ENCODE results near the gene PEF1.
"Not testable (repeated sequence)": the region's sequence is repeated elsewhere in the genome, so short reads cannot be mapped to it uniquely, and the experiment has no call there.

PEF1 gene

DNA sequence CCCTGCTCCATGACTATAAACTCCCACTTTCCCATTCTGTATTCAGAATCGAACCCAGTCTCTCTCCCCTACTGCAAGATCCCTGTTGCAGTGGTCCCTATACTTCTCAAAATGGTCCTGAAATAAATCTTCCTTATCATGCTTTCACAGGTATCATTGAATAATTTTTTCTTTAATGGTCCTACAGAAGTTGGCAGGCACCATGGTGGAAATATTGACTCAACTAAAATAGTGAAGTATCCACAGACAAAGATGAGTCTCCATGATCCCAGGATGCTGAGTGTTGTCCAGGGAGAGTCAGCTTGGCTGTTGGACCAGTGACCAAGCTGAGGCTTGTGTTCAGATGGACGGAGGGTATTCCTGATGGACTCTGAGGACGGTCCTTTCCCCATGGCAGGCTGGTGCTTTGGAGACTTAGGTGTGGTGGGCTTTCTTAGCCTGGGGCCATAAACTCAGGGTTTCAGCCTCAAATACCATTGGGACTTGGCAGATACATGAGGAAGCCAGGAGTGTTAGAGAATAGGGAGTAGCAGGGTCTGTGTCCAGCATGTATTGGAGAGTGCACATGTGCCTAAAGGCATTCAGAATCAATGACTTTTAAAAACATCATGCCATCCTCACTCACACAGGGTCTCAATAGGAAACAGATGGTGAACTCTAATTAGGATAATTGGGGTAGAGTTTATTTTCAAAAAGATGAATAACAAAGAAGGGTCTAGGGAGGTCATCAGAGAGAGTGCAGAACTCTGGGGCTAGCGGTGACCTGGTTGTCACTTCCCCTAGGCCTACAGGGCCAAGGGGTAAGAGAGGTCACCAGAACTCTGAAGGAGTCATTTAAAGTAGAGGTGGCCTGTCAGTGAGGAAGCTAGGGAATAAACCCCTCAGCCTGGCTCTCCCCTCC is 48.6 kb downstream of the PEF1 start:
- Histone ChIP-seq H3K27me3 (ENCODE audit: insufficient read depth, low read length) (peaks cover 4% of the 10 kb centered on the region), H3K36me3 (ENCODE audit: insufficient read depth, low read depth, low read length) (no peaks in the 10 kb centered on the region), H3K9me3 (ENCODE audit: insufficient read depth, low read depth, low read length) (no peaks in the 10 kb centered on the region), H3K4me3 (ENCODE audit: low read length) (no peak overlapping the region), H3K4me1 (ENCODE audit: insufficient read depth, low read length) (no peaks in the 10 kb centered on the region), H3K9ac (ENCODE audit: low read depth, low read length) (no peak overlapping the region), H3K27ac (ENCODE audit: low read length) (no peak overlapping the region)

- Histone ChIP-seq H3K27me3 (ENCODE audit: insufficient read depth, low read length) (peaks cover 14% of the 10 kb centered on the region), H3K9me3 (ENCODE audit: insufficient read depth, low read depth, low read length) (no peaks in the 10 kb centered on the region), H3K36me3 (ENCODE audit: insufficient read depth, low read depth, low read length) (no peaks in the 10 kb centered on the region), H3K27ac (ENCODE audit: low read length) (no peak overlapping the region), H3K4me3 (ENCODE audit: low read length) (no peak overlapping the region), H3K4me1 (ENCODE audit: insufficient read depth, low read length) (no peaks in the 10 kb centered on the region), H3K9ac (ENCODE audit: low read depth, low read length) (no peak overlapping the region)
These were observed 50.7 kb downstream of the PEF1 start for GRCh38 chr1:31593770-31594632.

DNA sequence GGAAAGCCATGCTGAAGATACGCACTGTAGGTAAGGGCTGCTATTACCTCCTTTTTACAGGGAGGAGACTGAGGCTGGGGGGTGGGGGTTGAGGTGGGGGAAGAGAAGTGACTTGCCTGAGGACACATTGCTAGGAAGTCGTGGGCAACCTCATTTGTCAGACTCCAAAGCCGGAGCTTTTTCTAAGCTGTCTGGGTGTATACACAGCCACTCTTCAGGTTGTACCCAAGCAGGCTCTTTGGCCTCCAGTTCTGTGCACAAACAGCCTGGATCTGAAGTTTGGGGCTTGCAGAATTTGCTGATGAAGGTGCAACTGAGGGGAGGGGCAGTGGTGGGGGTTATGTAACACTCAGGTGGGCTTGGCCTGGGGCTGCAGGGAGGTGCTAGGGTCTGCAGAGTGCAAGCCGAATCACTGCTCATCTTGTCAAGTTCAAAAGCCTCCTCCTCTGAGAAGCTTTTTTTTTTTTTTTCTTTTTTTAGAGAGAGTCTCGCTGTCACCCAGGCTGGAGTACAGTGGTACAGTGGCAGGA is 51.5 kb downstream of the PEF1 start:
- Histone ChIP-seq H3K27me3 (ENCODE audit: insufficient read depth, low read length) (peaks cover 22% of the 10 kb centered on the region), H3K9ac (ENCODE audit: low read depth, low read length) (no peak overlapping the region), H3K9me3 (ENCODE audit: insufficient read depth, low read depth, low read length) (no peaks in the 10 kb centered on the region), H3K36me3 (ENCODE audit: insufficient read depth, low read depth, low read length) (no peaks in the 10 kb centered on the region), H3K4me3 (ENCODE audit: low read length) (no peak overlapping the region), H3K4me1 (ENCODE audit: insufficient read depth, low read length) (no peaks in the 10 kb centered on the region; the same call in 1 of the 2 replicates), H3K27ac (ENCODE audit: low read length) (no peak overlapping the region)

- H3K36me3 ChIP-seq (ENCODE audit: insufficient read depth, low read depth, low read length): no peaks in the 10 kb centered on the region
- no peaks in the 10 kb centered on the region; the same call in 1 of the 2 replicates for H3K4me1 ChIP-seq (ENCODE audit: insufficient read depth, low read length)
- H3K27me3 ChIP-seq (ENCODE audit: insufficient read depth, low read length): peaks cover 27% of the 10 kb centered on the region
- no peak overlapping the region for H3K4me3 ChIP-seq (ENCODE audit: low read length)
- H3K9me3 ChIP-seq (ENCODE audit: insufficient read depth, low read depth, low read length): no peaks in the 10 kb centered on the region
- no peak overlapping the region for H3K9ac ChIP-seq (ENCODE audit: low read depth, low read length)
- H3K27ac ChIP-seq (ENCODE audit: low read length): no peak overlapping the region
These were observed 52.5 kb downstream of the PEF1 start for GRCh38 chr1:31592132-31592531.

DNA sequence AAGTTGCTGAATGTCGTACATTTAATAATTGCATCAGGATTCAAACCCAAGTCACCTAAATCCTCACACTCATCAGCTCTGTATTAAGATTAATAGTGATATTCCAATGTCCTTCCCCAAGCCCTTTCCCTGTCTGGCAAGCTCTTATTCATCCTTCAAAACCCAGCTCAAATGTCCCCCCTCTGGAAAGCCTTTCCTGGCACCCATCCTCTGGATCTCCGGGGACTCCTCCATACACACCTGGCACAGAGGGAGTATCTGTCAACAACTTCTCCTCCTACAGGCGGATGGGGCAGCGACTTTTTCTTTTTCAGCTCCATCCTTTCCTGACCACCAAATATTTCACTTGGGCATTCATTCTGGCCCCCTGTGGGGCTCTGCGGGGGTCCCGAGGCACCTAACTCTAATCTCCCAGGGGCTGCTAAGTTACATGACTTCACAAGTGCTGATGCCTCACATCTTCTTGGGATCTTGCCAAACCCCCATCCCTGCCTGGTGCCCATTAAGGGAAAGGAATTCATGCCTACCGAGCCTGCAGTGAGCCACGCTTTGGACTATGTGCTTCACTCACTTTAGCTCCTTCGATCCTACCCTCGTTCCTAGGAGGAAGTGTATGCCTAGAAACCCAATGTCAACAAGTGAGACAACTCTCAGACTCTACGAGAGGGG is 53.1 kb downstream of the PEF1 start:
- H3K4me3 ChIP-seq (ENCODE audit: low read length): no peak overlapping the region
- H3K4me1 ChIP-seq (ENCODE audit: insufficient read depth, low read length): no peaks in the 10 kb centered on the region; the same call in 1 of the 2 replicates
- no peaks in the 10 kb centered on the region for H3K36me3 ChIP-seq (ENCODE audit: insufficient read depth, low read depth, low read length)
- no peak overlapping the region for H3K27ac ChIP-seq (ENCODE audit: low read length)
- no peaks in the 10 kb centered on the region for H3K9me3 ChIP-seq (ENCODE audit: insufficient read depth, low read depth, low read length)
- no peak overlapping the region for H3K9ac ChIP-seq (ENCODE audit: low read depth, low read length)
- H3K27me3 ChIP-seq (ENCODE audit: insufficient read depth, low read length): peaks cover 27% of the 10 kb centered on the region

DNA sequence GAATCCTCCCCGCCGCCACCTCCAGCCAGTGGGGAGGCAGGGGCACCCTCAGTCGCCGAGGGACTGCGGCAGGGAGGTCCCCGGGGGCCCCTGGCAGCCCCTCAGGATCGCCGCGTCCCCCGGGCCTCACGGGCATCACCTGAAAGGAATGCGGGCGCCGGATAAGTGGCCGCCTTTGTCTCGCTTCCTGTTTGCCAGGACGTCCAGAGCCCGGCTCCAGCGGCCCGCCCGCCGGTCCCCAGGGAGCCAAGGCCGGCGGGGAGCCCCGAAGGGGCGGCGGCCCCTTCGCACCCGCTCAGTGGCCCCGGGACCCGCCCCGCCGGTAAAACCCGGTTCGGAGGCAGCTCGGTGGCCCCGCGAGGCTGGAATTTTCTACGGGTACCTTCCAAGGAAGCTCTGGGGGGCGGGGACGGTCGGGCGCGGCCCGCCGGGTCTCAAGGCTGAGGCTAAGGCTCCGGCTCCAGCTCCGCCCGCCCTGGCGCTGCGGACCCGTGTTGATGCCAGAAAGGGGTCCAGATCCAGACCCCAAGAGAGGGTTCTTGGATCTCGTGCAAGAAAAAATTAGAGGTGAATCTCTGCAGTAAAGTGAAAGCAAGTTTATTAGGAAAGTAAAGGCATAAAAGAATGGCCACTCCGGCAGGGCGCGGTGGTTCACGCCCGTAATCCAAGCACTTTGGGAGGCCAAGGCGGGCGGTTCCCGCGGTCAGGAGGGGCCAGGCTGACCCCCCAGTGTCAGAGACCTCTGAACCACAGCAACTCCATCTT is 55.7 kb downstream of the PEF1 start:
- Histone ChIP-seq H3K4me1 (ENCODE audit: insufficient read depth, low read length) (no peaks in the 10 kb centered on the region; the same call in 1 of the 2 replicates), H3K9ac (ENCODE audit: low read depth, low read length) (peak overlapping the region; percentile 45; the same call in 1 of the 2 replicates), H3K36me3 (ENCODE audit: insufficient read depth, low read depth, low read length) (no peaks in the 10 kb centered on the region), H3K9me3 (ENCODE audit: insufficient read depth, low read depth, low read length) (no peaks in the 10 kb centered on the region), H3K4me3 (ENCODE audit: low read length) (peak overlapping the region; percentile 58; the same call in 1 of the 2 replicates), H3K27ac (ENCODE audit: low read length) (no peak overlapping the region), H3K27me3 (ENCODE audit: insufficient read depth, low read length) (peaks cover 27% of the 10 kb centered on the region)

GRCh38 chr1:31587720-31588423 is 56.8 kb downstream of the PEF1 start:
- no peaks in the 10 kb centered on the region for H3K36me3 ChIP-seq (ENCODE audit: insufficient read depth, low read depth, low read length)
- H3K9ac ChIP-seq (ENCODE audit: low read depth, low read length): no peak overlapping the region; the same call in 1 of the 2 replicates
- H3K9me3 ChIP-seq (ENCODE audit: insufficient read depth, low read depth, low read length): no peaks in the 10 kb centered on the region
- H3K27me3 ChIP-seq (ENCODE audit: insufficient read depth, low read length): peaks cover 27% of the 10 kb centered on the region
- H3K4me3 ChIP-seq (ENCODE audit: low read length): no peak overlapping the region
- H3K4me1 ChIP-seq (ENCODE audit: insufficient read depth, low read length): peaks cover 2% of the 10 kb centered on the region; the same call in 1 of the 2 replicates
- no peak overlapping the region for H3K27ac ChIP-seq (ENCODE audit: low read length)

DNA sequence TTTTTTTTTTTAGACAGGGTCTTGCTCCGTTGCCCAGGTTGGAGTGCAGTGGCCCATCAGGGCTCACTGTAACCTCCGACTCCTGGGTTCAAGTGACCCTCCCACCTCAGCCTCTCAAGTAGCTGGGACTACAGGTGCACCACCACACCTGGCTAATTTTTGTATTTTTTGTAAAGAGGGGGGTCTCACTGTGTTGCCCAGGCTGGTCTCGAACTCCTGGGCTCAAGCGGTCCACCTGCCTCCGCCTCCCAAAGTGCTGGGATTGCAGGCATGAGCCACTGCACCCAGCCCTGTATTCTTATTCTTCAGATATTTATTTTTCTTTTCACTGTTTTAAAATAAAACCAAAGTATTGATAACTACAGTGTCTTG is 57.4 kb downstream of the PEF1 start:
- not testable (repeated sequence) for H3K4me1 ChIP-seq (ENCODE audit: insufficient read depth, low read length); H3K27ac ChIP-seq (ENCODE audit: low read length)
- H3K27me3 ChIP-seq (ENCODE audit: insufficient read depth, low read length): peaks cover 26% of the 10 kb centered on the region

DNA sequence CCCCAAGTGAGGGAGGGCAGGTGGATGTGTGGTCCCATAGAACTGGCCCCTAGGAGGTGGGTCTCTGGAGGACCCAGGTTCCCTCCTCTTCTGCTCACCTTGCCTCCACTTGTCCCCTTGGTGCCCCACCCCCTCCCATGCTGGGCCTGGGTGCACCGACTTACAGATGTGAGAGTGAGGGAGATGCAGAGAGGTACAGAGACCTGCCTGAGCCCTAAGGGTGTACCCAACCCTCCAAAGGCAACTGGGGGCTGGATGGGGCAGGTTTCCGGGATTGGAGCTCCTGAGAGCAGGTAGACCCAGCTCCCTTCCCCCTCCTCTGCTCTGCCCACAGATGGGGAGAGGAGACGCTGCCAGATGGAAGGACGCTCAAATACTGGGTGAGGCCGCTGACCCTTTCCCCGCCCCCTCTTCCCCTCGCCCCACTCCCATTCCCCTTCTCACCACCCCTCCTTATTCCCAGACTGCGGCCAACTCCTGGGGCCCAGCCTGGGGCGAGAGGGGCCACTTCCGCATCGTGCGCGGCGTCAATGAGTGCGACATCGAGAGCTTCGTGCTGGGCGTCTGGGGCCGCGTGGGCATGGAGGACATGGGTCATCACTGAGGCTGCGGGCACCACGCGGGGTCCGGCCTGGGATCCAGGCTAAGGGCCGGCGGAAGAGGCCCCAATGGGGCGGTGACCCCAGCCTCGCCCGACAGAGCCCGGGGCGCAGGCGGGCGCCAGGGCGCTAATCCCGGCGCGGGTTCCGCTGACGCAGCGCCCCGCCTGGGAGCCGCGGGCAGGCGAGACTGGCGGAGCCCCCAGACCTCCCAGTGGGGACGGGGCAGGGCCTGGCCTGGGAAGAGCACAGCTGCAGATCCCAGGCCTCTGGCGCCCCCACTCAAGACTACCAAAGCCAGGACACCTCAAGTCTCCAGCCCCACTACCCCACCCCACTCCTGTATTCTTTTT is 58.0 kb downstream of the PEF1 start:
- peaks cover 8% of the 10 kb centered on the region; the same call in 1 of the 2 replicates for H3K4me1 ChIP-seq (ENCODE audit: insufficient read depth, low read length)
- H3K27ac ChIP-seq (ENCODE audit: low read length): no peak overlapping the region
- H3K36me3 ChIP-seq (ENCODE audit: insufficient read depth, low read depth, low read length): no peaks in the 10 kb centered on the region
- no peak overlapping the region for H3K4me3 ChIP-seq (ENCODE audit: low read length)
- peaks cover 23% of the 10 kb centered on the region for H3K27me3 ChIP-seq (ENCODE audit: insufficient read depth, low read length)
- no peaks in the 10 kb centered on the region for H3K9me3 ChIP-seq (ENCODE audit: insufficient read depth, low read depth, low read length)
- H3K9ac ChIP-seq (ENCODE audit: low read depth, low read length): no peak overlapping the region

More for the DNA sequence above, 57.4 kb downstream of the PEF1 start:
- H3K36me3 ChIP-seq (ENCODE audit: insufficient read depth, low read depth, low read length); H3K9me3 ChIP-seq (ENCODE audit: insufficient read depth, low read depth, low read length); H3K4me3 ChIP-seq (ENCODE audit: low read length); H3K9ac ChIP-seq (ENCODE audit: low read depth, low read length): not testable (repeated sequence)
